GM21576 (cell line): Measurements from ENCODE around the gene UBE2QL1.

ENCODE experiments used
- ATAC-seq: cut with Tn5 transposase; IDR thresholded peaks from one replicate; pipeline ENCODE4 v1.9.1; 2021; ENCODE audit warnings: mild to moderate bottlenecking, moderate library complexity; ENCODE audit not compliant: unreplicated experiment

The UBE2QL1 gene

GRCh38 chr5:6453937-6454560 lies 5.4 kb downstream of the UBE2QL1 start:
- ATAC-seq: no peak

GRCh38 chr5:6454628-6455053 lies 6.0 kb downstream of the UBE2QL1 start:
- ATAC-seq: no peak

GRCh38 chr5:6455571-6456200 lies 7.0 kb downstream of the UBE2QL1 start:
- ATAC-seq: no peak

GRCh38 chr5:6456766-6457370 lies 8.2 kb downstream of the UBE2QL1 start:
- no peak for ATAC-seq

GRCh38 chr5:6457592-6457991 lies 8.9 kb downstream of the UBE2QL1 start:
- no peak for ATAC-seq

GRCh38 chr5:6458833-6459232 lies 10.2 kb downstream of the UBE2QL1 start:
- no peak for ATAC-seq

GRCh38 chr5:6459896-6460295 lies 11.2 kb downstream of the UBE2QL1 start:
- no peak for ATAC-seq

- ATAC-seq: no peak
These were observed 12.3 kb downstream of the UBE2QL1 start for GRCh38 chr5:6461006-6461405.

GRCh38 chr5:6461793-6462650 lies 13.4 kb downstream of the UBE2QL1 start:
- no peak for ATAC-seq

- ATAC-seq: no peak
These were observed 14.0 kb downstream of the UBE2QL1 start for GRCh38 chr5:6462671-6463070.

- ATAC-seq: no peak
These were observed 15.8 kb downstream of the UBE2QL1 start for GRCh38 chr5:6464441-6464840.

- no peak for ATAC-seq
These were observed 17.5 kb downstream of the UBE2QL1 start for GRCh38 chr5:6465831-6466790.

- ATAC-seq: no peak
These were observed 18.4 kb downstream of the UBE2QL1 start for GRCh38 chr5:6466975-6467567.

- ATAC-seq: no peak
These were observed 18.9 kb downstream of the UBE2QL1 start for GRCh38 chr5:6467591-6467990.

- ATAC-seq: no peak
These were observed 19.4 kb downstream of the UBE2QL1 start for GRCh38 chr5:6468104-6468503.

GRCh38 chr5:6468870-6469269 lies 20.2 kb downstream of the UBE2QL1 start:
- ATAC-seq: no peak

GRCh38 chr5:6469836-6470235 lies 21.2 kb downstream of the UBE2QL1 start:
- no peak for ATAC-seq

GRCh38 chr5:6470672-6471071 lies 22.0 kb downstream of the UBE2QL1 start:
- ATAC-seq: no peak

- ATAC-seq: no peak
These were observed 22.6 kb downstream of the UBE2QL1 start for GRCh38 chr5:6471252-6471651.

- no peak for ATAC-seq
These were observed 24.1 kb downstream of the UBE2QL1 start for GRCh38 chr5:6472792-6473191.
